Body of pancreas (tissue), 4 donors: Measurements from ENCODE around the gene APOC4.

Experiments
- POLR2A ChIP-seq, 3 donors: fragments of 450-650 bp; IDR thresholded peaks; one replicate each; pipeline ENCODE4 v1.6.1; 2016; ENCODE audit warnings: antibody characterized with exemption in 3 of 3, mild to moderate bottlenecking in 2 of 3
- TF ChIP-seq, protein P1 (sequence below), 7 experiments: fragments of 450-650 bp in 4 of 7; fragments of 200-600 bp in 3 of 7; sonication (generic) in 3 of 7; IDR thresholded peaks; one replicate each; pipeline ENCODE4 v1.5.1; 2016 to 2019; ENCODE audit warnings: antibody characterized with exemption in 7 of 7

DNA sequence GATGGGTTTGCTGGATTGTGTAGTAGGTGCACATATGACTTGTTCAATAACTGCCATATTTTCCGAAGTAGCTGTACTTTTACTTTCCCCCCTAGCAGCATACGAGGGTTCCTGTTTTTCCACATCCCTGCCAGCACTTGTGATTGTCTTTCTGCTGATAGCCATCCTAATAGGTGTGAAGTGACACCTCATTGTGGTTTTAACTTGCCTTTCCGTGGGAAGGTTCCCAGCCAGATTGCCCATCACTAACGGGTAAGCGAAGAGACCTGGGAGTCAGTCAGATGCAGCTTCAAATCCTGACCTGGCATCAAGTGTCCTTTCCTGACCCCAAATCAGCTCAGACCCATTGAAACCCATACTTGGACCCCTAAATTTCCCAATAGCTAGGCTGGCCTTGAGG, 17.7 kb downstream of the APOC4 start:
- no peak for TF ChIP-seq POLR2A (IDR thresholded peaks at IDR 0.05)
- TF ChIP-seq, protein P1, sequence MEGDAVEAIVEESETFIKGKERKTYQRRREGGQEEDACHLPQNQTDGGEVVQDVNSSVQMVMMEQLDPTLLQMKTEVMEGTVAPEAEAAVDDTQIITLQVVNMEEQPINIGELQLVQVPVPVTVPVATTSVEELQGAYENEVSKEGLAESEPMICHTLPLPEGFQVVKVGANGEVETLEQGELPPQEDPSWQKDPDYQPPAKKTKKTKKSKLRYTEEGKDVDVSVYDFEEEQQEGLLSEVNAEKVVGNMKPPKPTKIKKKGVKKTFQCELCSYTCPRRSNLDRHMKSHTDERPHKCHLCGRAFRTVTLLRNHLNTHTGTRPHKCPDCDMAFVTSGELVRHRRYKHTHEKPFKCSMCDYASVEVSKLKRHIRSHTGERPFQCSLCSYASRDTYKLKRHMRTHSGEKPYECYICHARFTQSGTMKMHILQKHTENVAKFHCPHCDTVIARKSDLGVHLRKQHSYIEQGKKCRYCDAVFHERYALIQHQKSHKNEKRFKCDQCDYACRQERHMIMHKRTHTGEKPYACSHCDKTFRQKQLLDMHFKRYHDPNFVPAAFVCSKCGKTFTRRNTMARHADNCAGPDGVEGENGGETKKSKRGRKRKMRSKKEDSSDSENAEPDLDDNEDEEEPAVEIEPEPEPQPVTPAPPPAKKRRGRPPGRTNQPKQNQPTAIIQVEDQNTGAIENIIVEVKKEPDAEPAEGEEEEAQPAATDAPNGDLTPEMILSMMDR (IDR thresholded peaks at IDR 0.05), result no peak
